Hematopoietic multipotent progenitor cell treated with erythropoietin and hydrocortisone succinate and interleukin-3 and kit ligand, for 17 days (in vitro differentiated cells): ENCODE data around the gene CCDC17.
A peak's percentile ranks its signal among the peaks of the same experiment; 100 is the strongest.
"Not testable (repeated sequence)": the region's sequence is repeated elsewhere in the genome, so short reads cannot be mapped to it uniquely, and the experiment has no call there.

Experiments
- DNase-seq: peaks from one replicate; pipeline ENCODE4 v3.0.0-alpha.2; 2015; ENCODE audit warnings: low spot score

CCDC17 gene

GRCh38 chr1:45621895-45622523 is 1.8 kb downstream of the CCDC17 start:
- no peak for DNase-seq

DNA sequence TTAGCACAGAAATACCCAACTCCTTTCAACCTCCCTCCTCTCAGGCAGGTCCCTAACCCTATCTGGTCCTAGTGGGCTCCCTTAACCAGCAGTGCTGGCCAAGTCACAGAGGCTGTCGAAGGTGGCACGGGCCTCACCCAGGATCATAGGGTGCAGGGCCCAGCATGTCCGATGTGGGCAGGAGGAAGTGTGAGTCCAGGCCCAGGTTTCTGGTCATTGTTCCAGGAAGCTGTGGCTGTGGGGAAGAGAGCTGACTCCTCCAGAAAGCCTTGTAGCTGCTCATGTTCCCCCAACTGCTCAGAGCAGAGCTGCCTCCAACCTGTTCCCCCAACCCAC is 2.4 kb downstream of the CCDC17 start:
- no peak for DNase-seq

GRCh38 chr1:45620588-45621500 is 3.0 kb downstream of the CCDC17 start:
- DNase-seq = no peak

DNA sequence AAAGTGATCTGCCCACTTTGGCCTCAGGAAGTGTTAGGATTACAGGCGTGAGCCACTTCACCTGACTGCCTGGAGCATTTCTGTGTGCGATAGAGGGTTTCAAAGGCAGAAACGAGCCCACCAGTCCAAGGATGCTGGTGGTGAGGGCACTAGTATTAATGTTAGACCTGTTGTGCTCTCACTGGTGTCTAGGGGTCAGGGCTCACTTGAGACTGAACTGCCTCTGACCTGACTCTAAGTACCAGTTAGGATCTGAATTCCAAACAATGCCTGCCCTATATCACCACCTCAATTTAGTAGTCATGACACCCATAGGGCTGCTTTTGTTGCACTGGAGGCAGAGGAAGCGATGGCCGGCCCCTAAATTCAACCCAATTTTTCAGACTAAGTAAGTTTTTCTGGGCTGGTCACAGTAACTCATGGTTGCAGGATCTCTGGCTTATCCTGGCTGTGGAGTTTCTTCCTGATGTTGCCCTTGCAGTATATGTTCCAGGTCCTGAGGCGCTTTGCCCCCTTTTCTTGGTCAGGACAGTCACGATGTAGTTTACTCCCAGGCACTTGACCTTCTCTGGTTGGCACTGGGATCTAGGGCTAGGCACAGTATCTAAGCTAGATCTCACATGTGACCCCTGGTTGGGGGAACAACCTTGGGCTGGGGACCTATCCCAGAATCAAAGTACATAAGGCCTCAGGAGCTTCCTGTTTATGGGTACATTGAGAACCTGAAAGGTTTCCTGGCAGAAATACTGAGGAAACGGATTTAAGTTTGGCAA is 4.5 kb downstream of the CCDC17 start:
- no peak for DNase-seq

GRCh38 chr1:45617618-45618017 is 6.2 kb downstream of the CCDC17 start:
- DNase-seq = no peak

- no peak for DNase-seq
These were observed 8.0 kb downstream of the CCDC17 start for GRCh38 chr1:45615885-45616284.

DNA sequence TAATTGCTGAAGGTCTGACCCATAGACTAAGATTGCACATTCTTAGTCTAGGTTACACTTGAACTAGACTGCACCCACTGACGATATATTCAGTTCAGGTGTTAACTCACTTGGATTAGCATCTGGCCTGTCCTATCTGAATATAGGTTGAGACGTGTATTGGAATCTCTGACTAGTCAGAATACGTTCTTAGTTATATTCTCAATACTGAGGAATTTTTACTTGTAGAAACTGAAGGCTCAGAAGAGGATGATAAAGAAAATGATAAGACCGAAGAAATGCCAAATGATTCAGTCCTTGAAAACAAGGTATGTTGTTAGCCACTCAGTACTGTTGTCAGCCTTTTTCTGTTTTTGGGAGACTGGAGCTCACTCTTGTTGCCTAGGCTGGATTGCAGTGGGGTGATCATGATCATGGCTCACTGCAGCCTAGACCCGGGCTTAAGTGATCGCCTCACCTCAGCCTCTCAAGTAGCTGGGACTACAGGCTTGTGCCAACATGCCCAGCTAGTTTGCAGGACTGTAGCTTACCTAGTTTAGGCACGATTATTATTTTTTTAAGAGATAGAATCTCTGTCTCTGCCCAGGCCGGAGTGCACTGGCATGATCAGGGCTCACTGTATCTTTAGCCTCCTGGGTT is 10.8 kb downstream of the CCDC17 start:
- DNase-seq = no peak

DNA sequence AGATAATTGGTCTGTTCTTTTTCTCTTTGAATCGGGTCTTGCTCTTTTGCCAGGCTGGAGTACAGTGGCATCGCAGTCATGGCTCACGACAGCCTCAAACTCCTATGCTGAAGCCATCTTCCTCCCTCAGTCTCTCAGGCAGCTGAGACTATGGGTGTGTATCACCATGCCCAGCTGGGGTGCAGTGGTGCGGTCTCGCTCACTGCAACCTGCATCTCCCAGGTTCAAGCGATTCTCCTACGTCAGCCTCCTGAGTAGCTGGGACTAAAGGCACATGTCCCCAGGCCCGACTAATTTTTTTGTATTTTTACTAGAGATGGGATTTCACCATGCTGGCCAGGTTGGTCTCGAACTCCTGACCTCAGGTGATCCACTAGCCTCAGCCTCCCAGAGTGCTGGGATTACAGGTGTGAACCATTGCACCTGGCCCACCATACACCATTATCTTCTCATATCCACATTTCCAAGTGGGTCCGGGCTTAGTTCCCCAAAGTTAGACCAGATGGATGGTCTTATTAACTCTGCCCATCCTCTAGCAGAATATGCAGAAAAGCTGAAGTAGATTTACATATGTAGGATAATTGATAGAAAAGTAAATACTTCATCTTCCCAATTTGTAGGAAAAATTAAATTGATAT is 13.1 kb downstream of the CCDC17 start:
- no peak for DNase-seq

DNA sequence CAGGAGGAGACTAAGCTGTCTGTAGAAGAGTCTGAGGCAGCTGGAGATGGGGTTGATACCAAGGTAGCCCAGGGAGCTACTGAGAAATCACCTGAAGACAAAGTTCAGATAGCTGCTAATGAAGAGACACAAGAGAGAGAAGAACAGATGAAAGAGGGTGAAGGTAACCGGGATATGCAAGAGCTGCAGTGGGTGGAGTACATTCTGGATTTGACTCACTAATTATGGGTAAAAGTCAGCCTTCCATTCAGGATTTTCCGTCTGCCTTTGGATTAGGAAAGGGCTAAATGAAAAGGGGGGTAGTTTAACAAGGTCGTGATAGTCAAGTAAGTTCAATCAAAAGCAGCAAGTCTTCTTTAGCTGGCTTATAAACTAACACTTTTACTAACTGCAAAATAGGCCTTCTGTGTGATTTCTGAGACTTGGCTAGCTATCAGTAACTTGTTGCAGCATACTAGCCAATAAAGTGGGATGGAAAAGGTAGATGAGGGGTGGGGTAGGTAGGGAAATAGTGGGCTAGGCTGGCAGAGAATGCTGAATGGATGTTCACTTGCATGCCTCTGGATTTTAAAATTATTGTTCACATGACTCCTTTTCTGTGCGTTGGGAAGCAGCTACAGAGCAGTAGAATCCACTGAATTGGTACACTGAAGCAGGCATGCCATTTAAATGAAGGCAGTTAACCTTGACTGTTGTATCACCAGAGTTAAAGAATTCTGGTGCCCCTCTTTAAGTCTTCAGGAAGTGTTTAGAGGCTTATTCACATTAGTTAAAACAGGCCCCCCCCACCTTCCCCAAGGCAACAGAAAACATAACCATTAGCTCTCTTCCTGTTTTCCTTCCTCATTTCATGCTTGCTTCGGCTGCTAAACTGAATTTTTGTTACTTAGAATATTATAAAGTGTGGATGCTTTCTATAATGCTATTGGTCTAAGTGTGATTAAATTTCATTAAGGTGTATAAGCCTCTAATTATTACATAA is 15.4 kb downstream of the CCDC17 start:
- no peak for DNase-seq

- DNase-seq = no peak
These were observed 16.3 kb downstream of the CCDC17 start for GRCh38 chr1:45607404-45608074.

DNA sequence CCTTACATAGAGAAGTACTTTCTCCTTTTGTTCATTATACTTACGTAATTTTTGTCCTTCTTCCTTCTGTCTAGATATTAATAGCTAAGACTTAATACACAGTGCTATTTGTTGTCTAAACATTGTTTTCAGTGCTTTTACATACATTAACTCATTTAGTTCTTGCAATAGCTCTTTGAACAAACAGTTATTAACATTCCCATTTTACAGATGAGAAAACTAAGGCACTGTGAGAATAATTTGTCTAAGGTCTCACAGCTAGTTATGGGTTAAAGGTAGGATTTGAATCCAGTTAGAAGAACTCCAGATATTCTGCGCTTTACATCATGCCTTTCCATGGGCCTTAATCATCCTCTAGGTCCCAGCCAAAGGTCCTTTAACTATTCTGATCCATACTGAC is 19.6 kb downstream of the CCDC17 start:
- no peak for DNase-seq

DNA sequence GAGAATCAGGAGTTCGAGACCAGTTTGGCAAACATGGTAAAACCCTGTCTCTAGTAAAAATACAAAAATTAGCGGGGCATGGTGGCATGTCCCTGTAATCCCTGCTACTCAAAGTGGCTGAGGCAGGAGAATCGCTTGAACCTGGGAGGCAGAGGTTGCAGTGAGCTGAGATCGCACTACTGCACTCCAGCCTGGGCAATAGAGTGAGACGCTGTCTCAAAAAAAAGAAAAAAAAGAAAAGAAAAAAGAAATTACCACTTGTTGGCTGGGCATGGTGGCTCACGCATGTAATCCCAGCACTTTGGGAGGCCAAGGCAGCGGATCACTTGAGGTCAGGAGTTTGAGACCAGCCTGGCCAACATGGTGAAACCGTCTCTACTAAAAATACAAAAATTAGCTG is 27.1 kb downstream of the CCDC17 start:
- DNase-seq = not testable (repeated sequence)

- no peak for DNase-seq
These were observed 29.4 kb downstream of the CCDC17 start for GRCh38 chr1:45594412-45594811.

DNA sequence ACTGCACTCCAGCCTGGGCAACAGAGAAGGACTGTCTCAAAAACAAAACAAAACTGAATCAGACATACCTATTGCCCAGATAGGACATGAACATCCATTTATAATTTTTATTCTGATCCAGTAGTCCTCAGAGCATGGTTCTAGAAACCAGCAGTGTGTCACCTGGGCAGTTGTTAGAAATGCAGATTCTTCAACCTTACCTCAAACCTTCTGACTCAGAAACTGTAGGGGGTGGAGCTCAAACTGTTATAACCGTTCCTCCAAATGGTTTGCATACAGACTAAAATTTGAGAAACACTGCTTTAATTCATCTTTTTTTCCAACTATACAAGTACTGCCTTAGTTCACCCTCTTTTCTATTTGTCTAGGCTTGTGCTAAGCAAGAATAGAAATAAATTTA is 34.0 kb downstream of the CCDC17 start:
- no peak for DNase-seq

- no peak for DNase-seq
These were observed 37.1 kb downstream of the CCDC17 start for GRCh38 chr1:45586769-45587168.

DNA sequence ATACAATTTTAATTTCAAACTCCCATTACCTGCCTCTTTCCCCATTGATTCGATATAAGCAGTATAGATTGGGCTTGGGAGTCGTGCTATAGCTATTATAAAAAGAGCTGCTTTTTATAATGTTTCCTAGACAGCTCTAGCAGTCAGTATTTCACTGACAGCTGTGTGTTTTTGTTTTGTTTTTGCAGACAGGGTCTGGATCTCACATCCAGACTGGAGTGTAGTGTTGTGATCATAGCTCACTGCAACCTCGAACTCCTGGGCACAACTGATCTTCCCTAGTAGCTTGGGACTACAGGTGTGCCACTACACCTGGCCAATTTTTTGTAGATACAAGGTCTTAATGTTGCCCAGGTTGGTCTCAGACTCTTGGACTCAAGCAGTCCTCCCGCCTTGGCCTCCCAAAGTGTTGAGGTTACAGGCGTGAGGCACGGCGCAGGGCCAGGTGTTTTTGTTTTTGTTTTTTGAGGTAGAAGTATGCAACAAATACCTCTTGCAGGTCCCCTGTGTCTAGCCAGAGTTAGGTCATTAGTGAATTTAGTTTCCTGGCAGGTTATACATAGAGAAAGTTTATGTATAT is 38.3 kb downstream of the CCDC17 start:
- no peak for DNase-seq

GRCh38 chr1:45585110-45585426 is 38.8 kb downstream of the CCDC17 start:
- DNase-seq = no peak

GRCh38 chr1:45584351-45585109 is 39.3 kb downstream of the CCDC17 start:
- DNase-seq = peak; percentile 74
